ENCODE measurements around the gene GPC6. TPM values are rescaled to one million over a fixed set of nuclear protein-coding genes. Genes with fewer than 3 reads are reported as not detected.

The GPC6 gene
- total RNA-seq, 1 experiment from 2014 or later, result not detected

DNA sequence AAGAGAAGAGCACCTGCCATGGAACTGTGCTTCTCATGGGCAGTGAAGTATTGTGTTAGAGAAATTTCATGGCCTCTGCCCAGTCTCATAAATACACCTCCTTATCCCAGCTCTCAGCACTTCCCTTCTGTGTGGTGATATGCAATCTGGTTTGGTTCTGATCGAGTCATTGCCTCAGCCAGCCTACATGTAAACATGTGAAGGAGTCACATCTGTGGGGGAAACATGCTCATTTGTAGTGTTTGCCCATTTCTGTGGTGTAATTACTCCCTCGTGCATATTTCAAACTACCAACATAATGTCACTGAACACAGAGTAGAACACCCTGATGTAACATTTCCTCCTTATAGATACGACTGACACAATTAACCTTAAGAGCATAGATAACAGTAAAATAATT, 1069.9 kb downstream of the GPC6 start:
- Histone ChIP-seq H3K27me3 (ENCODE audit: insufficient read depth, low read depth) (no peaks in the 10 kb centered on the region), H3F3A (ENCODE audit: insufficient read depth, low read depth) (no peaks in the 10 kb centered on the region), H2AFZ (no peak overlapping the region), H3K4me2 (no peak overlapping the region), H3K79me2 (ENCODE audit: low read depth) (no peaks in the 10 kb centered on the region), H3K4me3 (no peak overlapping the region), H4K20me1 (ENCODE audit: insufficient read depth) (no peaks in the 10 kb centered on the region), H3K9me3 (ENCODE audit: insufficient read depth, low read depth) (no peaks in the 10 kb centered on the region), H3K4me1 (replicated peaks; ENCODE audit: insufficient read depth) (no peaks in the 10 kb centered on the region), H3K27ac (no peak overlapping the region), H3K36me3 (ENCODE audit: low read depth) (no peaks in the 10 kb centered on the region), H3K9me2 (ENCODE audit: insufficient read depth) (no peaks in the 10 kb centered on the region)
- ChIA-PET CTCF (no interaction called here), POLR2A (ENCODE audit: unreplicated experiment) (no interaction called here)
- intact Hi-C loops (cut with micrococcal nuclease; ENCODE audit: unreplicated experiment), result no loop called here
- no peak for DNase-seq
- TF ChIP-seq EZH2 (IDR thresholded peaks at IDR 0.05; ENCODE audit: low read depth), result no peak
- TF ChIP-seq, protein P1, sequence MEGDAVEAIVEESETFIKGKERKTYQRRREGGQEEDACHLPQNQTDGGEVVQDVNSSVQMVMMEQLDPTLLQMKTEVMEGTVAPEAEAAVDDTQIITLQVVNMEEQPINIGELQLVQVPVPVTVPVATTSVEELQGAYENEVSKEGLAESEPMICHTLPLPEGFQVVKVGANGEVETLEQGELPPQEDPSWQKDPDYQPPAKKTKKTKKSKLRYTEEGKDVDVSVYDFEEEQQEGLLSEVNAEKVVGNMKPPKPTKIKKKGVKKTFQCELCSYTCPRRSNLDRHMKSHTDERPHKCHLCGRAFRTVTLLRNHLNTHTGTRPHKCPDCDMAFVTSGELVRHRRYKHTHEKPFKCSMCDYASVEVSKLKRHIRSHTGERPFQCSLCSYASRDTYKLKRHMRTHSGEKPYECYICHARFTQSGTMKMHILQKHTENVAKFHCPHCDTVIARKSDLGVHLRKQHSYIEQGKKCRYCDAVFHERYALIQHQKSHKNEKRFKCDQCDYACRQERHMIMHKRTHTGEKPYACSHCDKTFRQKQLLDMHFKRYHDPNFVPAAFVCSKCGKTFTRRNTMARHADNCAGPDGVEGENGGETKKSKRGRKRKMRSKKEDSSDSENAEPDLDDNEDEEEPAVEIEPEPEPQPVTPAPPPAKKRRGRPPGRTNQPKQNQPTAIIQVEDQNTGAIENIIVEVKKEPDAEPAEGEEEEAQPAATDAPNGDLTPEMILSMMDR (conservative IDR thresholded peaks at IDR 0.05), result no peak
- BruUV-seq (replicated peaks), result no TSS peak

DNA sequence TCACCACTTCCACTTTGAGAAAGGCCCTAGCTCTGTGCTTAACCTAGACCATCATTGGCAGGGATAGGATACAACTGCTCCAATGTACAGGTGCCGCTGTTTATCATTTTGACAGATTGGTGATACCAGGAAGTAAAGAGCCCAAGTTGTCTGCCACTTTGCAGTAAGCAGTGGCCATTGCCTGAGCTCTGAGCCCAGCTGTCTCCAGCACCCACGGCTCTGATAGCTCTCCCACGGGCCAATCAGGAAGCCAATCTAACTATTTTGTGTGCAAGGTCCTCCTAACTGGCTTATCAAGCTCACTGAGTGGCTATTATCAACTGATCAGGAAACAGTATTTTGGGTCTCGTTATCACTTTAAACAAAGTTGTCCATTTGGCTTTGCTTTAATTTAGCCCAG, 1071.7 kb downstream of the GPC6 start:
- intact Hi-C loops (cut with micrococcal nuclease; ENCODE audit: unreplicated experiment), result no loop called here

DNA sequence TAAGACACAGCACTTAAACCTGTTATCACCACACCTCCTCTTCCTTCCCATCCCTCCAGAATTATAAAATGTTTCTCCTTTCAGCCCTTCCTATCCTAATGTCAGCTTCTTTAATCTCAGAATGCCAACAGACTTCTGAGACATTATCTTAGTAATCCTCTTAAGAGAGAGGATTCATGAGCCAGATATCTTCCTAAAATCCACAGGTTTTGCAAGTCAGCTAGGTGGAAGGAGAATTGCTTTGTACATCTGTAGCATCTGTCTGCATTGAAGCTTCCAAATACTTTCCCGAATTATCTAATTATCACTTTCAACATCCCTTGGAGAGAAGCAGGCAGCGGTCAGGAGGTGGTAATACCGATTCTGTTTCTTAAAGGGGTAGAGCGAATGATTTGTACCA, 1073.8 kb downstream of the GPC6 start:
- Histone ChIP-seq H3K79me2 (ENCODE audit: low read depth) (no peaks in the 10 kb centered on the region), H3K9me3 (ENCODE audit: insufficient read depth, low read depth) (no peaks in the 10 kb centered on the region), H3K27ac (no peak overlapping the region), H3F3A (ENCODE audit: insufficient read depth, low read depth) (no peaks in the 10 kb centered on the region), H3K4me1 (replicated peaks; ENCODE audit: insufficient read depth) (no peaks in the 10 kb centered on the region), H3K4me2 (no peak overlapping the region), H3K27me3 (ENCODE audit: insufficient read depth, low read depth) (no peaks in the 10 kb centered on the region), H4K20me1 (ENCODE audit: insufficient read depth) (no peaks in the 10 kb centered on the region), H3K36me3 (ENCODE audit: low read depth) (no peaks in the 10 kb centered on the region), H3K9me2 (ENCODE audit: insufficient read depth) (no peaks in the 10 kb centered on the region), H2AFZ (no peak overlapping the region), H3K4me3 (no peak overlapping the region)
- BruUV-seq (replicated peaks), result no TSS peak
- intact Hi-C loops (cut with micrococcal nuclease; ENCODE audit: unreplicated experiment), result no loop called here
- DNase-seq, result no peak
- TF ChIP-seq, protein P1 (conservative IDR thresholded peaks at IDR 0.05), result no peak
- ChIA-PET POLR2A (ENCODE audit: unreplicated experiment) (no interaction called here), CTCF (no interaction called here)

More for the DNA sequence above, 1071.7 kb downstream of the GPC6 start:
- no peak overlapping the region for H3K4me3 ChIP-seq
- H3K4me2 ChIP-seq, result no peak overlapping the region
- no peaks in the 10 kb centered on the region for H3K79me2 ChIP-seq (ENCODE audit: low read depth)
- no peaks in the 10 kb centered on the region for H4K20me1 ChIP-seq (ENCODE audit: insufficient read depth)
- BruUV-seq (replicated peaks), result no TSS peak
- H2AFZ ChIP-seq, result no peak overlapping the region
- TF ChIP-seq, protein P1 (conservative IDR thresholded peaks at IDR 0.05), result no peak
- TF ChIP-seq EZH2 (IDR thresholded peaks at IDR 0.05; ENCODE audit: low read depth), result no peak
- H3K4me1 ChIP-seq (replicated peaks; ENCODE audit: insufficient read depth), result no peaks in the 10 kb centered on the region
- H3F3A ChIP-seq (ENCODE audit: insufficient read depth, low read depth), result no peaks in the 10 kb centered on the region
- H3K27ac ChIP-seq, result no peak overlapping the region
- DNase-seq, result no peak
- CTCF ChIA-PET, result no interaction called here
- H3K9me3 ChIP-seq (ENCODE audit: insufficient read depth, low read depth), result no peaks in the 10 kb centered on the region
- no peaks in the 10 kb centered on the region for H3K36me3 ChIP-seq (ENCODE audit: low read depth)
- POLR2A ChIA-PET (ENCODE audit: unreplicated experiment), result no interaction called here
- no peaks in the 10 kb centered on the region for H3K27me3 ChIP-seq (ENCODE audit: insufficient read depth, low read depth)
- no peaks in the 10 kb centered on the region for H3K9me2 ChIP-seq (ENCODE audit: insufficient read depth)
